A549 treated with Mapracorat at 1 μM for 4 hours (cell line): Measurements from ENCODE around the gene RGL2. TPM values are rescaled to one million over a fixed set of nuclear protein-coding genes. Genes with fewer than 3 reads are reported as not detected.

ENCODE experiments used
- total RNA-seq: library from RNA; stranded (reverse); fragments of 200-300 nt; extraction: Qiagen RNA extraction; gene quantifications from 5 replicates; pipeline ENCODE4 v1.2.3, GENCODE V29; 2022

Gene RGL2
- total RNA-seq: 11.1 to 15.1 TPM (median 13.9 TPM) in 5 replicates

GRCh38 chr6:33298773-33299236 is at the start of gene RGL2:
TSS of gene RGL2 (minus strand) at chr6:33298942. CDS start at chr6:33298610, 332 bp downstream.

GRCh38 chr6:33317669-33318425 is 19.1 kb upstream of the RGL2 start, which contains the start of gene ZBTB22:
TSS of gene ZBTB22 (minus strand) at chr6:33317744. CDS start at chr6:33316916, 828 bp downstream.

GRCh38 chr6:33313709-33314514 is 15.2 kb upstream of the RGL2 start, which contains the start of gene TAPBP:
TSS of gene TAPBP (minus strand) at chr6:33314078. CDS start at chr6:33314041, 37 bp downstream.

GRCh38 chr6:33288921-33289783 is 9.6 kb downstream of the RGL2 start, which contains the start of the genes PFDN6 and WDR46:
TSS of gene PFDN6 (plus strand) at chr6:33289601. CDS start at chr6:33289857, 256 bp downstream.
TSS of gene WDR46 (minus strand) at chr6:33289239. CDS start at chr6:33289170, 69 bp downstream.

GRCh38 chr6:33276864-33277662 is 21.7 kb downstream of the RGL2 start, which contains the start of gene B3GALT4:
TSS of gene B3GALT4 (plus strand) at chr6:33277123. CDS start at chr6:33277420, 297 bp downstream.

GRCh38 chr6:33271468-33272274 is 27.1 kb downstream of the RGL2 start, which contains the start of the genes RPS18 and VPS52:
TSS of gene RPS18 (plus strand) at chr6:33272075. CDS start at chr6:33272120, 45 bp downstream.
TSS of gene VPS52 (minus strand) at chr6:33271876. CDS start at chr6:33271675, 201 bp downstream.

Other genes with a start within 250 kb of the RGL2 start
- not detected in 5 replicates for gene HLA-DPA1, start 225.3 kb downstream of the RGL2 start, total RNA-seq
- not detected in 5 replicates for gene HLA-DPB1, start 223.0 kb downstream of the RGL2 start, total RNA-seq
- 0.69 to 1.1 TPM (median 0.83 TPM) in 5 replicates for gene COL11A2, start 106.5 kb downstream of the RGL2 start, total RNA-seq
- 16.8 to 21.8 TPM (median 19.3 TPM) in 5 replicates for gene RXRB, start 98.3 kb downstream of the RGL2 start, total RNA-seq
- 104 to 111 TPM (median 108 TPM) in 5 replicates for gene SLC39A7, start 98.1 kb downstream of the RGL2 start, total RNA-seq
- gene HSD17B8, start 94.3 kb downstream of the RGL2 start, total RNA-seq: 11.5 to 15.6 TPM (median 15.0 TPM) in 5 replicates
- gene RING1, start 90.4 kb downstream of the RGL2 start, total RNA-seq: 19.6 to 25.9 TPM (median 24.4 TPM) in 5 replicates
- gene VPS52, start 27.1 kb downstream of the RGL2 start, total RNA-seq: 16.0 to 19.1 TPM (median 17.1 TPM) in 5 replicates
- gene RPS18, start 26.9 kb downstream of the RGL2 start, total RNA-seq: 2,503 to 2,635 TPM (median 2,544 TPM) in 5 replicates
- 0.56 to 1.3 TPM (median 0.87 TPM) in 5 replicates for gene B3GALT4, start 21.8 kb downstream of the RGL2 start, total RNA-seq
- 48.0 to 54.9 TPM (median 53.1 TPM) in 5 replicates for gene WDR46, start 9.7 kb downstream of the RGL2 start, total RNA-seq
- 96.5 to 132 TPM (median 106 TPM) in 5 replicates for gene PFDN6, start 9.3 kb downstream of the RGL2 start, total RNA-seq
- gene TAPBP, start 15.1 kb upstream of the RGL2 start, total RNA-seq: 34.5 to 39.4 TPM (median 36.1 TPM) in 5 replicates
- gene ZBTB22, start 18.8 kb upstream of the RGL2 start, total RNA-seq: 2.3 to 4.2 TPM (median 3.1 TPM) in 5 replicates
- gene DAXX, start 24.0 kb upstream of the RGL2 start, total RNA-seq: 34.0 to 37.2 TPM (median 35.3 TPM) in 5 replicates
- 36.9 to 44.7 TPM (median 43.5 TPM) in 5 replicates for gene KIFC1, start 92.9 kb upstream of the RGL2 start, total RNA-seq
- 13.8 to 18.4 TPM (median 14.6 TPM) in 5 replicates for gene PHF1, start 112.1 kb upstream of the RGL2 start, total RNA-seq
- gene CUTA, start 119.2 kb upstream of the RGL2 start, total RNA-seq: 168 to 225 TPM (median 201 TPM) in 5 replicates
- 3.2 to 9.3 TPM (median 4.4 TPM) in 5 replicates for gene SYNGAP1, start 121.1 kb upstream of the RGL2 start, total RNA-seq
- gene ZBTB9, start 155.6 kb upstream of the RGL2 start, total RNA-seq: 10.3 to 12.5 TPM (median 10.7 TPM) in 5 replicates